GM12878 (cell line): ENCODE data around the gene FOXG1. TPM values are rescaled to one million over a fixed set of nuclear protein-coding genes. Genes with fewer than 3 reads are reported as not detected.

Source experiments
- ATAC-seq: fragments of 200-7000 bp; cut with Tn5 transposase; 3 replicates; pipeline ENCODE4 v1.9.1; 2020; ENCODE audit warnings: mild to moderate bottlenecking, moderate library complexity
- BruUV-seq: library from RNA; stranded (reverse); fragments of 400-500 nt; replicated peaks from 2 replicates; lab custom pipeline; 2021; lab: Mats Ljungman, UMichigan
- CTCF ChIA-PET: fragments of 300-600 bp; sonication (Branson Sonifier 250); formaldehyde crosslinking; extraction: SDS; loops from one replicate; lab custom pipeline; 2021; ENCODE audit warnings: inconsistent platforms; lab: Yijun Ruan, JAX
- POLR2A ChIA-PET: fragments of 350-600 bp; formaldehyde crosslinking; extraction: SDS; loops from one replicate; lab custom pipeline; 2021; ENCODE audit warnings: inconsistent platforms; lab: Charles Lee
- RAD21 ChIA-PET: fragments of 300-600 bp; sonication (Branson Sonifier 250); formaldehyde crosslinking; loops from one replicate; lab custom pipeline; 2023; ENCODE audit warnings: antibody characterized with exemption; ENCODE audit not compliant: unreplicated experiment; lab: Charles Lee
- SMC1A ChIA-PET: fragments of 300-600 bp; sonication (Branson Sonifier 250); formaldehyde crosslinking; loops from one replicate; lab custom pipeline; 2023; ENCODE audit not compliant: unreplicated experiment, uncharacterized antibody; lab: Charles Lee
- DNase-seq: peaks from one replicate; pipeline ENCODE4 v3.0.0-alpha.2; 2011; ENCODE audit warnings: low read depth, low spot score
- FAIRE-seq: peaks from 3 replicates; lab custom pipeline; 2011; peaks lifted over from hg19 to GRCh38; lab: Jason Lieb, UNC
- H2AFZ ChIP-seq: 2 replicates; pipeline ENCODE4 v1.6.0; 2011; ENCODE audit warnings: low read depth, low read length, control low read depth; ENCODE audit not compliant: control insufficient read depth
- H3K27ac ChIP-seq: 2 replicates; pipeline ENCODE4 v1.5.1; 2011; ENCODE audit warnings: control low read depth; ENCODE audit not compliant: control insufficient read depth, insufficient read depth
- H3K27me3 ChIP-seq, 2 experiments: replicated peaks in 1 of 2; 2 replicates each; pipeline versions ENCODE4 v1.6.0 to v1.6.1; 2011; ENCODE audit warnings: low read length in 1 of 2; ENCODE audit not compliant: control insufficient read depth in 2 of 2, insufficient read depth in 2 of 2
- H3K36me3 ChIP-seq, 2 experiments: 2 replicates each; pipeline ENCODE4 v1.5.1; 2011; ENCODE audit warnings: low read length in 1 of 2; ENCODE audit not compliant: control insufficient read depth in 2 of 2, insufficient read depth in 2 of 2
- H3K4me1 ChIP-seq: 2 replicates; pipeline ENCODE4 v1.6.1; 2011; ENCODE audit warnings: mild to moderate bottlenecking, low read length, moderate library complexity, mixed read lengths; ENCODE audit not compliant: control insufficient read depth, insufficient read depth
- H3K4me2 ChIP-seq: 2 replicates; pipeline ENCODE4 v1.6.0; 2011; ENCODE audit warnings: control low read depth; ENCODE audit not compliant: control insufficient read depth, insufficient read depth
- H3K4me3 ChIP-seq: fragments of 200-600 bp; sonication (generic); 2 replicates; pipeline ENCODE4 v1.5.1; 2016
- H3K79me2 ChIP-seq: 2 replicates; pipeline ENCODE4 v1.6.0; 2011; ENCODE audit warnings: low read length; ENCODE audit not compliant: control insufficient read depth, insufficient read depth
- H3K9ac ChIP-seq: 2 replicates; pipeline ENCODE4 v1.8.0; 2011; ENCODE audit warnings: low read length, control low read depth, mixed read lengths; ENCODE audit not compliant: control insufficient read depth, insufficient read depth
- H3K9me3 ChIP-seq: replicated peaks from 3 replicates; pipeline ENCODE4 v1.5.1; 2011; ENCODE audit warnings: mild to moderate bottlenecking, low read length; ENCODE audit not compliant: control insufficient read depth, insufficient read depth
- H4K20me1 ChIP-seq: 2 replicates; pipeline ENCODE4 v1.6.0; 2011; ENCODE audit not compliant: control insufficient read depth, insufficient read depth
- CHD2 ChIP-seq: IDR thresholded peaks from 2 replicates; pipeline ENCODE4 v1.6.1; 2011; ENCODE audit warnings: low read depth, low read length, improper control_type of control experiment, borderline replicate concordance
- WGBS: methylation state at CpG from one replicate; pipeline ENCODE4 v1.1.6; 2016; ENCODE audit warnings: low lambda C conversion rate; ENCODE audit not compliant: insufficient replicate concordance, insufficient coverage; ENCODE audit errors: missing lambda C conversion rate; 5-methylcytosine and 5-hydroxymethylcytosine counted together
- in situ Hi-C: fragments of 300-500 bp; cut with MboI; formaldehyde crosslinking; loops from 9 replicates; pipeline ENCODE4 v1.14.3; 2018; ENCODE audit warnings: mixed read lengths
- intact Hi-C: fragments of 100-400 bp; cut with micrococcal nuclease; formaldehyde crosslinking; loops from one replicate; pipeline ENCODE4 v1.14.2; 2022; ENCODE audit not compliant: unreplicated experiment
- polyA plus RNA-seq, 11 experiments: library from polyadenylated mRNA; depleted of rRNA in 4 of 11; unstranded in 6 of 11; stranded (reverse) in 5 of 11; fragments of >200 nt; fragmentation: Nextera tagmentation in 4 of 11; fragmentation: Illumina TruSeq in 1 of 11; extraction: Ambion mirVana in 4 of 11; extraction: Trizol in 1 of 11; gene quantifications; 1 replicate in 1 of 11; 2 replicates in 10 of 11; pipeline versions ENCODE4 v1.2.1 to v1.2.3, GENCODE V29; 2011 to 2016; ENCODE audit warnings: inconsistent platforms in 2 of 11, missing spikeins in 2 of 11, low read depth in 1 of 11
- total RNA-seq, 4 experiments: library from RNA; depleted of rRNA in 3 of 4; stranded (reverse); fragments of >200 nt in 3 of 4; fragmentation: Illumina TruSeq in 1 of 4; extraction: Trizol in 1 of 4; gene quantifications; 2 replicates each; pipeline versions ENCODE4 v1.2.1 to v1.2.3, GENCODE V29; 2013 to 2021
- TF ChIP-seq, protein P1 (sequence below): fragments of 450-650 bp; IDR thresholded peaks from 2 replicates; pipeline ENCODE4 v1.6.1; 2017; ENCODE audit warnings: antibody characterized with exemption, mild to moderate bottlenecking, moderate library complexity
- TF ChIP-seq, protein P2 (sequence below): fragments of 450-650 bp; formaldehyde crosslinking; IDR thresholded peaks from 2 replicates; pipeline ENCODE4 v1.4.0; 2022; ENCODE audit warnings: mild to moderate bottlenecking, moderate library complexity

Gene FOXG1
- total and polyA plus RNA-seq, 10 of the 15 experiments (the other 5 are each of a cell fraction or from before 2014, with no cell fraction given): 0.04 to 0.44 (median 0.06) TPM; not detected in 1

DNA sequence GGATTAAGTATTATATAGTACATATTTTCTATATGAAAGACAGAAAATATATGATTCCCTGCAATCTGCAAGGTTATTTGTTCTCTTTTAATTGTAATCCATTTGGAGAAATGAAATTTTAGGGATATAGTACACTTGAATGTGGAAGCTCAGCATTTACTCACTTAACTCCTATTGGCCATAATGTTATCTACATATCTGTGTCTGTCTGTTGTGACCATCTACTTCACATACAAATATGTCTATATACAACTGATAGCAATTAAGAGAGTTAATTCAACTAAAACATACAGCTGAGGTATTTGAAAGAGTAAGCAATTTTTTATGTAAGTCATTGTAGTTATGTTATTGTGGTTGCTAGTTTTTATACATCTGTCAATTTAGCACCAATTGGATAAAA is 12.9 kb downstream of the FOXG1 start (continued):
- TF ChIP-seq, protein P1, sequence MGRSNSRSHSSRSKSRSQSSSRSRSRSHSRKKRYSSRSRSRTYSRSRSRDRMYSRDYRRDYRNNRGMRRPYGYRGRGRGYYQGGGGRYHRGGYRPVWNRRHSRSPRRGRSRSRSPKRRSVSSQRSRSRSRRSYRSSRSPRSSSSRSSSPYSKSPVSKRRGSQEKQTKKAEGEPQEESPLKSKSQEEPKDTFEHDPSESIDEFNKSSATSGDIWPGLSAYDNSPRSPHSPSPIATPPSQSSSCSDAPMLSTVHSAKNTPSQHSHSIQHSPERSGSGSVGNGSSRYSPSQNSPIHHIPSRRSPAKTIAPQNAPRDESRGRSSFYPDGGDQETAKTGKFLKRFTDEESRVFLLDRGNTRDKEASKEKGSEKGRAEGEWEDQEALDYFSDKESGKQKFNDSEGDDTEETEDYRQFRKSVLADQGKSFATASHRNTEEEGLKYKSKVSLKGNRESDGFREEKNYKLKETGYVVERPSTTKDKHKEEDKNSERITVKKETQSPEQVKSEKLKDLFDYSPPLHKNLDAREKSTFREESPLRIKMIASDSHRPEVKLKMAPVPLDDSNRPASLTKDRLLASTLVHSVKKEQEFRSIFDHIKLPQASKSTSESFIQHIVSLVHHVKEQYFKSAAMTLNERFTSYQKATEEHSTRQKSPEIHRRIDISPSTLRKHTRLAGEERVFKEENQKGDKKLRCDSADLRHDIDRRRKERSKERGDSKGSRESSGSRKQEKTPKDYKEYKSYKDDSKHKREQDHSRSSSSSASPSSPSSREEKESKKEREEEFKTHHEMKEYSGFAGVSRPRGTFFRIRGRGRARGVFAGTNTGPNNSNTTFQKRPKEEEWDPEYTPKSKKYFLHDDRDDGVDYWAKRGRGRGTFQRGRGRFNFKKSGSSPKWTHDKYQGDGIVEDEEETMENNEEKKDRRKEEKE: no peak
- TF ChIP-seq, all 136 proteins: peak for 0

DNA sequence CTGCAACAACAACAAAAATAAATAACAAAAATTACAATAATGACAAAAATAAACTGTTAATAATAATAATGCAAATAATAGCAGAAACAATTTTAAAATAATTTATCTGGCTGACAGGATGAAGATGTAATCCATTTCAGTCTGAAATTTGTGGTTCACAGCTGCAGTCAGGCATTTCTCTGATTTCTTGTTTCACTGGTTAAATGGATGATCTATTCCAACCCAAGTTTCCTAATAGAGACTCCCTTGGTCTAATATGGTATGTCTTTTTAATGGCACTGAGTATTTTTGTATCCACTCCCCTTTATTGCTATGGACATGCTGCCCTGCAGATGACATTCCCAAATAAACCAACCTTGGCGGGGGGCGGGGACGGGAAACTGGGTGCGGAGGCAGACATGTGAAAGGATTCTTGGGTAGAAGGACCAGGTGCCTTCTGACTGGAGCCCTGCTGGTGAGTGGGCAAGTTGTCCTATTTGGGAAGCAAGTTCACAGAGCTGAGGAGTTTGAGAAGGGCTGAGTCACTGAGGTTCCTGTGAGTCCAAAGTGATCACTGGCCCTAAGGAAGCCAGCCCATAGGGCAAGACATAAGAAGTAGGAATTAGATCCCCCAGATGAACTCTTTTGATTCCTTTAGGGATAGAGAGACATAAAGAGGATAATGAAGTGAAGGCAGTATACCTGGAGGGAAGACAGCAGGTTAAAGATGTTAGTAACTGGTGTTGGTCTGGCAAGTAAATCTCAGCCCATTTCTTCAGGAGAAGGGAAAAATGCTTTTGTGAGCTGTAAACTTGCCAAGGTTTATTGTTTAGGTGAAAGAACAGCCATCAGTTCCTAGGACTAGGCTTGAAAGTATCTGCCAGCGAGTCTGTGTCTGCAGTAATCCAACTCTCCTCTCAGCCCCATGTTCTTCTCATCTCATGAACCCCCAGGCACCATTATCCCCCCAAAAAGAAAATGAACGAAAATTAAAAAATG is 14.5 kb downstream of the FOXG1 start:
- in situ Hi-C loops: no loop called here
- ATAC-seq: no peak
- CTCF ChIA-PET: no interaction called here

More for the DNA sequence above, 14.5 kb downstream of the FOXG1 start:
- no peak overlapping the region for H3K4me2 ChIP-seq
- no peaks in the 10 kb centered on the region for H4K20me1 ChIP-seq
- H3K4me1 ChIP-seq: peaks cover 4% of the 10 kb centered on the region; the same call in 1 of the 2 replicates
- RAD21 ChIA-PET: no interaction called here
- intact Hi-C loops: no loop called here
- no peak overlapping the region for H3K27ac ChIP-seq
- no peaks in the 10 kb centered on the region for H3K36me3 ChIP-seq
- peaks cover 6% of the 10 kb centered on the region; the same call in 1 of the 3 replicates for H3K9me3 ChIP-seq
- H3K9ac ChIP-seq: no peak overlapping the region
- H3K79me2 ChIP-seq: no peaks in the 10 kb centered on the region
- POLR2A ChIA-PET: no interaction called here
- DNase-seq (no peak), FAIRE-seq (no peak)
- H3K4me3 ChIP-seq: no peak overlapping the region
- no TSS peak for BruUV-seq
- TF ChIP-seq, protein P2, sequence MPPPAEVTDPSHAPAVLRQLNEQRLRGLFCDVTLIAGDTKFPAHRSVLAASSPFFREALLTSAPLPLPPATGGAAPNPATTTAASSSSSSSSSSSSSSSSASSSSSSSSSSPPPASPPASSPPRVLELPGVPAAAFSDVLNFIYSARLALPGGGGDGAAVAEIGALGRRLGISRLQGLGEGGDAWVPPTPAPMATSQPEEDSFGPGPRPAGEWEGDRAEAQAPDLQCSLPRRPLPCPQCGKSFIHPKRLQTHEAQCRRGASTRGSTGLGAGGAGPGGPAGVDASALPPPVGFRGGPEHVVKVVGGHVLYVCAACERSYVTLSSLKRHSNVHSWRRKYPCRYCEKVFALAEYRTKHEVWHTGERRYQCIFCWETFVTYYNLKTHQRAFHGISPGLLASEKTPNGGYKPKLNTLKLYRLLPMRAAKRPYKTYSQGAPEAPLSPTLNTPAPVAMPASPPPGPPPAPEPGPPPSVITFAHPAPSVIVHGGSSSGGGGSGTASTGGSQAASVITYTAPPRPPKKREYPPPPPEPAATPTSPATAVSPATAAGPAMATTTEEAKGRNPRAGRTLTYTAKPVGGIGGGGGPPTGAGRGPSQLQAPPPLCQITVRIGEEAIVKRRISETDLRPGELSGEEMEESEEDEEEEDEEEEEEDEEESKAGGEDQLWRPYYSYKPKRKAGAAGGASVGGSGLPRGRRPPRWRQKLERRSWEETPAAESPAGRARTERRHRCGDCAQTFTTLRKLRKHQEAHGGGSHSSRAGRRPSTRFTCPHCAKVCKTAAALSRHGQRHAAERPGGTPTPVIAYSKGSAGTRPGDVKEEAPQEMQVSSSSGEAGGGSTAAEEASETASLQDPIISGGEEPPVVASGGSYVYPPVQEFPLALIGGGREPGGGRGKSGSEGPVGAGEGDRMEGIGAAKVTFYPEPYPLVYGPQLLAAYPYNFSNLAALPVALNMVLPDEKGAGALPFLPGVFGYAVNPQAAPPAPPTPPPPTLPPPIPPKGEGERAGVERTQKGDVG (CRISPR knock-in tag): no peak
- no peak for TF ChIP-seq CHD2
- H2AFZ ChIP-seq: no peak overlapping the region
- SMC1A ChIA-PET: no interaction called here
- under 1% methylated on average over 6 of the region's 6 CpGs for WGBS
- no peaks in the 10 kb centered on the region for H3K27me3 ChIP-seq
